Keratinocyte (primary cell): ENCODE data around the gene LDAH. TPM values are rescaled to one million over a fixed set of nuclear protein-coding genes. Genes with fewer than 3 reads are reported as not detected.

Experiments used
- DNase-seq: peaks from one replicate; pipeline ENCODE4 v3.0.0-alpha.2; 2011; ENCODE audit warnings: low read depth, missing footprints, low spot score
- FAIRE-seq: peaks from 2 replicates; lab custom pipeline; 2011; peaks lifted over from hg19 to GRCh38; lab: Jason Lieb, UNC
- H2AFZ ChIP-seq: 2 replicates; pipeline ENCODE4 v1.6.0; 2012; ENCODE audit warnings: low read length, control low read depth, inconsistent platforms; ENCODE audit not compliant: control insufficient read depth
- H3K27ac ChIP-seq: 2 replicates; pipeline ENCODE4 v1.5.1; 2011; ENCODE audit warnings: low read length; ENCODE audit not compliant: control insufficient read depth, insufficient read depth
- H3K27me3 ChIP-seq: 3 replicates; pipeline ENCODE4 v1.6.0; 2011; ENCODE audit warnings: low read length; ENCODE audit not compliant: control insufficient read depth, insufficient read depth; ENCODE audit errors: extremely low read depth
- H3K36me3 ChIP-seq, 2 experiments: 2 replicates in 1 of 2; 3 replicates in 1 of 2; pipeline ENCODE4 v1.5.1; 2011; ENCODE audit warnings: low read length in 2 of 2, mild to moderate bottlenecking in 1 of 2; ENCODE audit not compliant: control insufficient read depth in 2 of 2, insufficient read depth in 2 of 2; ENCODE audit errors: extremely low read depth in 1 of 2
- H3K4me1 ChIP-seq: 3 replicates; pipeline ENCODE4 v1.5.1; 2011; ENCODE audit warnings: low read length; ENCODE audit not compliant: control insufficient read depth, insufficient read depth; ENCODE audit errors: extremely low read depth
- H3K4me2 ChIP-seq: 3 replicates; pipeline ENCODE4 v1.6.0; 2011; ENCODE audit warnings: low read depth, low read length; ENCODE audit not compliant: control insufficient read depth, insufficient read depth; ENCODE audit errors: extremely low read depth
- H3K4me3 ChIP-seq, 3 experiments: fragments of 200-600 bp in 1 of 3; sonication (generic) in 1 of 3; 2 replicates in 2 of 3; 3 replicates in 1 of 3; pipeline ENCODE4 v1.5.1; 2011 to 2016; ENCODE audit warnings: low read length in 3 of 3, mild to moderate bottlenecking in 3 of 3, control low read depth in 2 of 3, inconsistent platforms in 1 of 3, low read depth in 1 of 3, mixed read lengths in 1 of 3, mixed run types in 1 of 3, moderate library complexity in 1 of 3; ENCODE audit not compliant: control insufficient read depth in 2 of 3, insufficient read depth in 2 of 3; ENCODE audit errors: extremely low read depth in 1 of 3
- H3K79me2 ChIP-seq: 2 replicates; pipeline ENCODE4 v1.6.0; 2012; ENCODE audit warnings: low read length; ENCODE audit not compliant: control insufficient read depth, insufficient read depth
- H3K9ac ChIP-seq: 3 replicates; pipeline ENCODE4 v1.6.0; 2011; ENCODE audit warnings: low read length; ENCODE audit not compliant: control insufficient read depth, insufficient read depth; ENCODE audit errors: extremely low read depth
- H3K9me1 ChIP-seq: 3 replicates; pipeline ENCODE4 v1.6.0; 2011; ENCODE audit warnings: low read length; ENCODE audit not compliant: control insufficient read depth, insufficient read depth; ENCODE audit errors: extremely low read depth
- H3K9me3 ChIP-seq: 2 replicates; pipeline ENCODE4 v1.5.1; 2012; ENCODE audit warnings: low read depth, low read length; ENCODE audit not compliant: control insufficient read depth
- H4K20me1 ChIP-seq: 3 replicates; pipeline ENCODE4 v1.6.0; 2011; ENCODE audit warnings: low read length; ENCODE audit not compliant: control insufficient read depth, insufficient read depth; ENCODE audit errors: extremely low read depth
- CTCF ChIP-seq, 3 experiments: IDR thresholded peaks in 1 of 3; conservative IDR thresholded peaks in 1 of 3; optimal IDR thresholded peaks in 1 of 3; 2 replicates in 2 of 3; 3 replicates in 1 of 3; pipeline versions ENCODE3 to v1.5.1; 2011; ENCODE audit warnings: low read length in 3 of 3, mild to moderate bottlenecking in 3 of 3, moderate library complexity in 2 of 3, control low read depth in 1 of 3, inconsistent platforms in 1 of 3; ENCODE audit not compliant: insufficient read depth in 2 of 3; ENCODE audit errors: extremely low read depth in 1 of 3
- EZH2 ChIP-seq: IDR thresholded peaks from one replicate; pipeline ENCODE4 v1.6.1; 2012; ENCODE audit warnings: inconsistent platforms, mild to moderate bottlenecking, low read length, moderate library complexity
- dilution Hi-C: fragments of 300-500 bp; cut with MboI; formaldehyde crosslinking; loops from one replicate; pipeline ENCODE4 v1.7.0; 2020; ENCODE audit warnings: low sequenced_read_pairs; ENCODE audit not compliant: extremely low pct_ligation_motif_present
- polyA plus RNA-seq, 5 experiments: library from polyadenylated mRNA; depleted of rRNA in 3 of 5; stranded (reverse) in 3 of 5; stranded (forward) in 1 of 5; unstranded in 1 of 5; fragments of >200 nt; gene quantifications; 1 replicate in 1 of 5; 2 replicates in 3 of 5; 3 replicates in 1 of 5; pipeline versions ENCODE4 v1.2.1 to v1.2.3, GENCODE V29; 2011 to 2012; ENCODE audit warnings: missing spikeins in 2 of 5, low read depth in 1 of 5, low replicate concordance in 1 of 5

The LDAH gene
- polyA plus RNA-seq, 1 donor (not counting 4 experiments of a cell fraction or from before 2014, with no cell fraction given), result 22.7 TPM

- Histone ChIP-seq H3K79me2 (no peaks in the 10 kb centered on the region), H4K20me1 (no peaks in the 10 kb centered on the region), H3K27me3 (no peaks in the 10 kb centered on the region), H3K9me1 (no peaks in the 10 kb centered on the region), H3K4me2 (no peak overlapping the region), H3K27ac (no peak overlapping the region), H3K4me1 (no peaks in the 10 kb centered on the region), H2AFZ (no peak overlapping the region), H3K4me3 (no peak overlapping the region), H3K9me3 (no peaks in the 10 kb centered on the region), H3K9ac (no peak overlapping the region), H3K36me3 (no peaks in the 10 kb centered on the region)
- no peak for DNase-seq
- TF ChIP-seq EZH2, result no peak
- TF ChIP-seq CTCF (optimal IDR thresholded peaks at IDR 0.05 in 1 of 3, IDR thresholded peaks at IDR 0.05 in 1 of 3, conservative IDR thresholded peaks at IDR 0.05 in 1 of 3; ENCODE audit: extremely low read depth in 1 of 3, insufficient read depth in 2 of 3, low read length in 3 of 3), result no peak
- dilution Hi-C loops, result no loop called here
- no peak for FAIRE-seq
These were observed 65.4 kb downstream of the LDAH start for GRCh38 chr2:20757405-20758090.

GRCh38 chr2:20755132-20755800 is 67.6 kb downstream of the LDAH start:
- dilution Hi-C loops, result no loop called here
- Histone ChIP-seq H3K4me1 (no peaks in the 10 kb centered on the region), H3K27me3 (no peaks in the 10 kb centered on the region), H3K4me3 (no peak overlapping the region), H3K9ac (no peak overlapping the region), H3K9me1 (no peaks in the 10 kb centered on the region), H4K20me1 (no peaks in the 10 kb centered on the region), H3K79me2 (no peaks in the 10 kb centered on the region), H3K9me3 (no peaks in the 10 kb centered on the region), H3K27ac (no peak overlapping the region), H3K36me3 (no peaks in the 10 kb centered on the region), H2AFZ (no peak overlapping the region), H3K4me2 (no peak overlapping the region)
- FAIRE-seq (no peak), DNase-seq (no peak)
- TF ChIP-seq CTCF (optimal IDR thresholded peaks at IDR 0.05 in 1 of 3, IDR thresholded peaks at IDR 0.05 in 1 of 3, conservative IDR thresholded peaks at IDR 0.05 in 1 of 3; ENCODE audit: extremely low read depth in 1 of 3, insufficient read depth in 2 of 3, low read length in 3 of 3) (no peak), EZH2 (no peak)
